HG02798 (cell line): ENCODE measurements around the gene MTHFD2L.
"Not testable (repeated sequence)": the region's sequence is repeated elsewhere in the genome, so short reads cannot be mapped to it uniquely, and the experiment has no call there.

Source experiments
- ATAC-seq: cut with Tn5 transposase; IDR thresholded peaks from one replicate; pipeline ENCODE4 v1.9.1; 2021; ENCODE audit warnings: mild to moderate bottlenecking; ENCODE audit not compliant: unreplicated experiment, poor library complexity

Gene MTHFD2L

GRCh38 chr4:74181219-74181618 is 23.3 kb downstream of the MTHFD2L start:
- ATAC-seq, result no peak

DNA sequence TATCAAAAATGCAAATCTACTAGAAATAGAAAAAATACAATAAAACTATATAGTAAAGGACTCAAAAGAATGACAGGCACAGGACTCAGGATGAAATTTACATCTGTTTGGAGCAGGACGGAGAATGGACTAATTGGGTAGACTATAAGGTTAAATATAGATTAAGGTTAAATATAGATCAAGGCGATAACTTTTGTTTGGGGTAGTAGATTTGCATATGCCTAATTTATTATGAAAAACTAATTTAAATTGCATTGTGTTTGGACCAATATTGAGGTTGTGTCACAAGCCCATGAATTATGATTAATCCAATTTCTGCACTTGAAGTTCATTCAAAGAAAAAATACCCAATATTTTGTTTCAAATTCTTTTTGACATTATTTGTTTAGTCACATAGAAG is 31.0 kb downstream of the MTHFD2L start:
- ATAC-seq, result no peak

DNA sequence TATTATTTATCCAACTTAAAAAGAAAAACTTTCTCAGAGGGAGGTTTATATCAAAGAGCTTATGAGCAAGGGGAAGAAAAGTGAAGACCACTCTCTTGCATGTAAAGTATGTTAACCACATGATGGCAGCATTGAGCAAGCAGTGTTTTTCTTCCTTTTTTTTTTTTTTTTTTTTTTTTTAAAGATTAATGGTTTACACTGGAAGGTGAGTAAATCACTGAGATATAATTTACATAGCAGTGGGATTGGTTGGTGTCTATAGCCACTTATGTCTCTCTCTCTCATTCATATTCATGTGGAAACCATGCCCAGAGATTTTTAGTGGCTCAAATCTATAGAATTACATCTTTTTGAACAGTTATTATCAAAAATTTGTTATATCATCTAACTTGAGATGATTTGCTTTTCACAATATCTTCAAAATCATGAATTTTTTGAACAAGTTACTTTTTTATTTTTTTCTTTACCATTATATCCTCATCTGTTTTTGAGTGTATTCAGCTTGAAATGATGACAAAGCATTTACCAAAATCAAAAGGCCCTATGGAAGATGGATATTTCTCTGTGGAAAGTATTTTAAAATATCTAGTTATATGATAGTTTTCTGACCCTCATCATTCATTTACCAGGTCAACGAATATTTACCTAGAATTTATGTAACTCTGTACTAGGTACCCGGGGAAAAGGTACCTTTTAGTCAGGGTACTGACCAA is 31.6 kb downstream of the MTHFD2L start:
- ATAC-seq, result peak; percentile 53

DNA sequence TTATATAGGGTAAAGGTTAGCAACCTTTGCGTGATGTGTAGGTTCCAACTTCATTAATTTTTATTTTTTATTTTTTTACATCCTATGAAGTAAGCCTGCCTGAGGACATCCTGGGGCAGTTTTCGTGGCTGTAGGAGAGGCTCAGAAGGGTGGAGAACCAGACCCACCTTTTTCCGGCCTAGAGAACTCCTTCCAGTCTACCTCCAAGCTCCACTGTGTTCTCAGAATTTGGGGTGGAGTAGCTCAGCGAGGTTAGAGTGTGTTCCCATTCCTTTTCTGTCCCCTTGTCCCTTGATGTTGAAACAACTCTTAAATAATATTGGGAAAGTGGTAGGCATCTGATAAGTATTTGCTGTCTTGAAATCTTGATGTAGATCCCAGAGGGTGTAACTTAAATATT is 32.4 kb downstream of the MTHFD2L start:
- no peak for ATAC-seq

- ATAC-seq, result no peak
Observed at GRCh38 chr4:74190919-74191397, 33.0 kb downstream of the MTHFD2L start.

DNA sequence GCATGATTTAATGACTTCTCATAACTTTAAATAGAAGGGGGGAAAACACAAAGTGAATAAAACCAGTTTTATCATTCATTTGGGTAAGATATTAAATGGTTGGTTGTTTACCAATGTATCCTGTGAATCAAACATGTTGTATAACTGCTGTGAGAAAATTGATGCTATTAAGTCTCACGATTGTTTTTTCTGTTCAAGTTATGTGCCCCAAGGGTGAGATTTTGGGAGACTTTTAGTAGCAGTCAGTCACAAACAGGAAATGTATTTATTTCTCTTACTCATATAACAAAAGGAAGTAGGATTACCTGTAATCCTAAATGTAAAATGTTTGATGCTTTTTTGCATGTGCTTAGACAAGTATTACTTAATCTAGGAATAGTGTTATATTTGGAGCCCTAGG is 39.2 kb downstream of the MTHFD2L start:
- ATAC-seq, result no peak

- no peak for ATAC-seq
Observed at GRCh38 chr4:74202062-74202586, 44.2 kb downstream of the MTHFD2L start.

DNA sequence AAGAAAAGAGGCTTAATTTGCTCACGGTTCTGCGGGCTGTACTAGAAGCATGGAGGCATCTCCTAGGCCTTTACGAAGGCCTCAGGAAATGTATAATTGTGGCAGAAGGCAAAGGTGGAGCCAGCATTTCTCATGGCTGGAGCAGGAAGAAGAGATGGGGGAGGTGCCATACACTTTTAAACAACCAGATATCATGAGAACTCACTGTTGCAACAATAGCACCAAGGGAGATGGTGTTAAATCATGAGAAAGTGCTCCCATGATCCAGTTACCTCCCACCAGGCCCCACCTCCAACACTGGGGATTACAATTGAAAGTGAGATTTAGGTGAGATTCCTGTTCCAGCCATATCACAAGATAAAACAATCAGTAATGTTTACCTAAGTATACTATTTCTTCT is 45.5 kb downstream of the MTHFD2L start:
- no peak for ATAC-seq

DNA sequence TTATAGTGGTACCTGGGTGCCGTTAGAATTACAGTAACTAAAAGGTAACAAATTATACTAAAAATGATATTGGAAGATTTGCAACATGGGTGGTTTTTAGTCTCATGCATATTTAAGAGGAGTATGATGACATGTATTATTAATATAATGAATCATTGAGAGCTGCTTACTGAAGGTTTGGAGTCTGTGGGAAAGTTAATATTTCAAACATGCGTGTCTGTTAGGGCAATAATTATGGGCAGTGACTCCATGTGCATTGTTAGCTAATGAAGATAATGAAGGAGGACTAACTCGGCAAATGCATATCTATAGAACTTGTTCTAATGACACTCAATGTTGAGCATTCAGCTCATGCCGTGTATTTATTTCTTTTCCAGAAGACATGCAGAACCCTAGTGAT is 47.1 kb downstream of the MTHFD2L start:
- no peak for ATAC-seq

DNA sequence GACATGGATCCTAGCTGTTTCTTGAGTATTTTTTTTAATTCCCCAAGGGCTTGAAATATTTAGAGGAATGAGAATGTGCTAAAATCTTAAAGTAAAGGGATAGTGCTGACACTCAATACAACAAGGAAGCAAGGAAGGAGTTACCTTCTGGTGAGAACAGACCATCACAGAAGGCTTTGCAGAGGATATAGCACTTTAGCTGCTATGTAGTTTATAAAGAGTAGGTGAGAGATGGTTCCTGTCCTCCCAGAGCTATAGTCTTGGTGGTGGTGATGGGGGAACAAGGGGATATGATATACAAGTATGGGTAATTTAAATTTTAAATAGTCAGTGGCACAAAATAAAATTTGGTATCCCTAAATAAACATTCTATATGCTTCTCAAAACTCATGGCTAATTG is 47.6 kb downstream of the MTHFD2L start:
- ATAC-seq, result no peak

- ATAC-seq, result peak; percentile 84
Observed at GRCh38 chr4:74206088-74206825, 48.3 kb downstream of the MTHFD2L start.

GRCh38 chr4:74214457-74215159 is 56.7 kb downstream of the MTHFD2L start:
- ATAC-seq, result not testable (repeated sequence)

DNA sequence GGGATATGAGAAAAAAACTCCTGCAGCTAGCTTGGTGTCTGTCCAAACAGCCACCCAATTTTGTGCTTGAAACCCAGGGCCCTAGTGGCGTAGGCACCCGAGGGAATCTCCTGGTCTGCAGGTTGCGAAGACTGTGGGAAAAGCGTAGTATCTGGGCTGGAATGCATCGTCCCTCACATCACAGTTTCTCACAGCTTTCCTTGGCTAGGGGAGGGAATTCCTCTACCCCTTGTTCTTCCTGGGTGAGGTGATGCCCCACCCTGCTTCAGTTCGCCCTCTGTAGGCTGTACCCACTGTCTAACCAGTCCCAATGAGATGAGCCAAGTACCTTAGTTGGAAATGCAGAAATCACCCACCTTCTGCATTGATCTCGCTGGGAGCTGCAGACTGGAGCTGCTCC is 57.3 kb downstream of the MTHFD2L start:
- ATAC-seq, result not testable (repeated sequence)

DNA sequence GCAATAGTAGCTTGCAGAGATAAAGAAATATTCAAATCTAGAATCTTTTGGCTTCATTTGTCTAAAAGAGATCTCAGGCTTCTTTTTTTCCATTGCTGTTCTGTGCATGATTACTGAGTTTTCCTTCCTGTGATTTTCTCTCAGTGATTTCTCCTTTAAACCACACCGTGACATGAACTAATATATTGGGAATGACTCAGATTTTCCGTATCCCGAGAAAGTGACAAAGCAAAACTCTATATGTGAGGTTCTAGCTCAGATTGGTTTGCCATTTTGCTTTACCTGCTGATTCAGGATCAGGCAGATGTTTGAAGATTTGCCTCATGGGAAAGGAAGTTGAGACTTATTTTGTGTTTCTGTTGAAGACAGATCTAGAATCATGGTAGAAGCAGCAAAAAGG is 59.4 kb downstream of the MTHFD2L start:
- no peak for ATAC-seq

GRCh38 chr4:74218201-74218600 is 60.3 kb downstream of the MTHFD2L start:
- ATAC-seq, result no peak

- no peak for ATAC-seq
Observed at GRCh38 chr4:74219240-74219639, 61.3 kb downstream of the MTHFD2L start.

GRCh38 chr4:74223098-74223497 is 65.2 kb downstream of the MTHFD2L start:
- ATAC-seq, result no peak

DNA sequence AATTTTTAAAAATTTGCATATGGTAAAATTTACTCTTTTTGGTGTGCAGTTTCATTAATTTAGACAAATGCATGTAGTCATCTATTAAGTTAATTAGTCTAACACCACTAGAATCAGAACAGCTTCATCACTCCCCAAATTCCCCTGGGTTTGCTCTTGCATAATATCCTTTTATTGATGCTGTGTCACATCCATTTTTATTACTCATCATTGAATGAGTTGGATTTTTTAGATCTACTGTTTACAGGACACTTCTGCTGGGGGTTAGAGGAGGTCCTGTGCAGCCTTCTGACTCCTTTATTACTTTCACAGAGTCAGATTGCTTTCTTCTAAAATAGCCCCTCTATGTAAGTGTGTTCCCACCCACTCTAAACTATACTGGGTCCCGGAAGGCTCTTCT is 65.9 kb downstream of the MTHFD2L start:
- ATAC-seq, result no peak

- peak; percentile 95 for ATAC-seq
Observed at GRCh38 chr4:74228691-74229640, 71.0 kb downstream of the MTHFD2L start.
